GM23248 (cell line): ENCODE measurements around the gene NOS1.

Experiments used
- EZH2 ChIP-seq: fragments of 200-600 bp; sonication (generic); IDR thresholded peaks from 2 replicates; pipeline ENCODE4 v1.6.1; 2018; ENCODE audit warnings: antibody characterized with exemption, mild to moderate bottlenecking; ENCODE audit not compliant: insufficient read depth, poor library complexity, severe bottlenecking
- EZH2phosphoT487 ChIP-seq: fragments of 200-600 bp; sonication (generic); IDR thresholded peaks from 2 replicates; pipeline ENCODE4 v1.6.1; 2018; ENCODE audit warnings: antibody characterized with exemption, moderate library complexity, mild to moderate bottlenecking, low read depth; ENCODE audit not compliant: insufficient read depth

DNA sequence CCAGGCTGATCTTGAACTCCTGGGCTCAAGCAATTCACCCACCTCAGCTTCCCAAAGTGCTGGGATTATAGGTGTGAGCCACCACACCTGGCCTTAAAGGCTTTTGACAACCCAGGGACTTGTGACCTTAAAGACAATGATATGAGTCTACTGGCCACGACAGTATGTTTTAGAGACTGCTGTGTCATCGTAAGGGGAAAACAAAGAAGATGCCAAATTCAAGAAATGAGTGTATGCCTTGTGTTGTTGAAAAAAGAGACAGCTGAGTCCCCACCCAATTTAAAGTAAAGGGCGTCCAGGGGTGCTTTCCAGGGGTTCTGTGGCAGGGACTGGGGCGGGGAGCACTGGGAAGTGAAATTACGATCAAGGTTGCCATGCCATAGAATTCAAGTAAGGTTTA lies 144.7 kb downstream of the NOS1 start:
- no peak for TF ChIP-seq EZH2
- TF ChIP-seq EZH2phosphoT487 = no peak
